GM21786 (cell line): Measurements from ENCODE around the gene FAM50A.
"Not testable (repeated sequence)": the region's sequence is repeated elsewhere in the genome, so short reads cannot be mapped to it uniquely, and the experiment has no call there.

Experiments
- ATAC-seq: cut with Tn5 transposase; IDR thresholded peaks from one replicate; pipeline ENCODE4 v1.9.1; 2021; ENCODE audit not compliant: unreplicated experiment

FAM50A gene

GRCh38 chrX:154443992-154444754 lies at the start of gene FAM50A:
Gene FAM50A, plus strand, starts transcription at chrX:154444141. Its CDS starts 95 bp downstream, at chrX:154444236.
- ATAC-seq, result peak; percentile 75

GRCh38 chrX:154396363-154396762 lies 47.6 kb upstream of the FAM50A start:
- ATAC-seq, result not testable (repeated sequence)

- peak; percentile 49 for ATAC-seq
These were observed 46.7 kb upstream of the FAM50A start for GRCh38 chrX:154396973-154397887.

GRCh38 chrX:154397888-154398667 lies 45.9 kb upstream of the FAM50A start, which contains the start of gene RPL10:
Gene RPL10, plus strand, starts transcription at chrX:154398377. Its CDS starts 143 bp downstream, at chrX:154398520.
- ATAC-seq, result peak; percentile 68

- ATAC-seq, result peak; percentile 33
These were observed 45.0 kb upstream of the FAM50A start for GRCh38 chrX:154398668-154399526.

- ATAC-seq, result no peak
These were observed 44.2 kb upstream of the FAM50A start for GRCh38 chrX:154399527-154400368.

- ATAC-seq, result not testable (repeated sequence)
These were observed 43.5 kb upstream of the FAM50A start for GRCh38 chrX:154400369-154400817.

- no peak for ATAC-seq
These were observed 42.7 kb upstream of the FAM50A start for GRCh38 chrX:154401045-154401799.

GRCh38 chrX:154401918-154402621 lies 41.9 kb upstream of the FAM50A start:
- ATAC-seq, result no peak

GRCh38 chrX:154402622-154403127 lies 41.3 kb upstream of the FAM50A start:
- ATAC-seq, result no peak

GRCh38 chrX:154403192-154403591 lies 40.7 kb upstream of the FAM50A start:
- no peak for ATAC-seq

GRCh38 chrX:154403858-154404257 lies 40.1 kb upstream of the FAM50A start:
- ATAC-seq, result no peak

GRCh38 chrX:154404625-154405192 lies 39.2 kb upstream of the FAM50A start:
- no peak for ATAC-seq

- ATAC-seq, result peak; percentile 19
These were observed 35.2 kb upstream of the FAM50A start for GRCh38 chrX:154408659-154409221.

- peak; percentile 56 for ATAC-seq
These were observed 34.6 kb upstream of the FAM50A start, which contains the start of gene DNASE1L1 for GRCh38 chrX:154409222-154409871. Gene DNASE1L1, minus strand, starts transcription at chrX:154409254. Its CDS starts 3,686 bp downstream, at chrX:154405568.

GRCh38 chrX:154411981-154412340 lies 32.0 kb upstream of the FAM50A start:
- peak; percentile 60 for ATAC-seq
